Astrocyte (in vitro differentiated cells and primary cell): ENCODE data around the gene PRLHR. TPM values are rescaled to one million over a fixed set of nuclear protein-coding genes. Genes with fewer than 3 reads are reported as not detected.

Experiments
- DNase-seq: peaks from one replicate; pipeline ENCODE4 v3.0.0-alpha.2; 2010; ENCODE audit warnings: low read depth
- FAIRE-seq: peaks from 2 replicates; lab custom pipeline; 2011; peaks lifted over from hg19 to GRCh38; lab: Jason Lieb, UNC
- H2AFZ ChIP-seq: 2 replicates; pipeline ENCODE4 v1.6.0; 2012; ENCODE audit warnings: low read depth, low read length, inconsistent platforms
- H3K27ac ChIP-seq: 2 replicates; pipeline ENCODE4 v1.5.1; 2011; ENCODE audit warnings: low read depth, low read length, inconsistent platforms
- H3K27me3 ChIP-seq: 2 replicates; pipeline ENCODE4 v1.6.0; 2011; ENCODE audit warnings: low read length, inconsistent platforms; ENCODE audit not compliant: insufficient read depth
- H3K36me3 ChIP-seq: 2 replicates; pipeline ENCODE4 v1.5.1; 2011; ENCODE audit warnings: low read length, inconsistent platforms; ENCODE audit not compliant: insufficient read depth
- H3K4me1 ChIP-seq: 2 replicates; pipeline ENCODE4 v1.5.1; 2011; ENCODE audit warnings: low read length, inconsistent platforms; ENCODE audit not compliant: insufficient read depth
- H3K4me2 ChIP-seq: 2 replicates; pipeline ENCODE4 v1.6.0; 2012; ENCODE audit warnings: low read length, inconsistent platforms
- H3K4me3 ChIP-seq: 2 replicates; pipeline ENCODE4 v1.5.1; 2011; ENCODE audit warnings: low read depth, mild to moderate bottlenecking, low read length, inconsistent platforms; ENCODE audit not compliant: insufficient read depth
- H3K79me2 ChIP-seq: 2 replicates; pipeline ENCODE4 v1.6.0; 2012; ENCODE audit warnings: mild to moderate bottlenecking, low read length, inconsistent platforms; ENCODE audit not compliant: insufficient read depth
- H3K9ac ChIP-seq: 2 replicates; pipeline ENCODE4 v1.6.0; 2012; ENCODE audit warnings: mild to moderate bottlenecking, low read length, inconsistent platforms
- H3K9me3 ChIP-seq: 2 replicates; pipeline ENCODE4 v1.5.1; 2012; ENCODE audit warnings: low read depth, mild to moderate bottlenecking, low read length, inconsistent platforms; ENCODE audit not compliant: insufficient read depth
- H4K20me1 ChIP-seq: 2 replicates; pipeline ENCODE4 v1.6.0; 2012; ENCODE audit warnings: low read length, inconsistent platforms; ENCODE audit not compliant: insufficient read depth
- H3K27ac Mint-ChIP-seq: one replicate; pipeline ENCODE4 v1.8.0; 2021; ENCODE audit warnings: mild to moderate bottlenecking, mixed read lengths; ENCODE audit not compliant: unreplicated experiment
- H3K27me3 Mint-ChIP-seq: one replicate; pipeline ENCODE4 v1.8.0; 2021; ENCODE audit warnings: low read depth, mixed read lengths; ENCODE audit not compliant: unreplicated experiment
- H3K36me3 Mint-ChIP-seq: one replicate; pipeline ENCODE4 v1.8.0; 2021; ENCODE audit warnings: low read depth, mixed read lengths; ENCODE audit not compliant: unreplicated experiment
- H3K4me1 Mint-ChIP-seq: one replicate; pipeline ENCODE4 v1.8.0; 2021; ENCODE audit warnings: low read depth, mixed read lengths; ENCODE audit not compliant: unreplicated experiment
- H3K4me3 Mint-ChIP-seq: one replicate; pipeline ENCODE4 v1.8.0; 2021; ENCODE audit warnings: mild to moderate bottlenecking, moderate library complexity, mixed read lengths; ENCODE audit not compliant: unreplicated experiment
- H3K9me3 Mint-ChIP-seq: one replicate; pipeline ENCODE4 v1.8.0; 2021; ENCODE audit warnings: mild to moderate bottlenecking, mixed read lengths; ENCODE audit not compliant: unreplicated experiment
- CTCF ChIP-seq: IDR thresholded peaks from 2 replicates; pipeline ENCODE4 v1.5.1; 2011; ENCODE audit warnings: low read depth, mild to moderate bottlenecking, inconsistent platforms, low read length, moderate library complexity; ENCODE audit not compliant: insufficient read depth
- EZH2 ChIP-seq: IDR thresholded peaks from 2 replicates; pipeline ENCODE4 v1.6.1; 2012; ENCODE audit warnings: mild to moderate bottlenecking, low read length, inconsistent platforms; ENCODE audit not compliant: insufficient read depth
- total RNA-seq: library from RNA; stranded (reverse); gene quantifications from 2 replicates; pipeline ENCODE4 v1.2.1, GENCODE V29; 2021

PRLHR gene
- total RNA-seq, 1 donor from 2014 or later = not detected

- H3K4me1 ChIP-seq = no peaks in the 10 kb centered on the region
- Mint-ChIP-seq H3K27ac (no peak overlapping the region), H3K9me3 (peaks cover 18% of the 10 kb centered on the region), H3K36me3 (peaks cover 7% of the 10 kb centered on the region), H3K4me1 (no peaks in the 10 kb centered on the region), H3K4me3 (no peak overlapping the region), H3K27me3 (peaks cover 65% of the 10 kb centered on the region)
- H4K20me1 ChIP-seq = no peaks in the 10 kb centered on the region
- H3K9ac ChIP-seq = no peak overlapping the region
- no peaks in the 10 kb centered on the region for H3K9me3 ChIP-seq
- H3K4me2 ChIP-seq = no peak overlapping the region
- H2AFZ ChIP-seq = no peak overlapping the region
- DNase-seq (no peak), FAIRE-seq (no peak)
- H3K27me3 ChIP-seq = peaks cover 2% of the 10 kb centered on the region
- H3K4me3 ChIP-seq = no peak overlapping the region
- TF ChIP-seq EZH2 = no peak
- TF ChIP-seq CTCF = no peak
- H3K27ac ChIP-seq = no peak overlapping the region
- no peaks in the 10 kb centered on the region for H3K36me3 ChIP-seq
- no peaks in the 10 kb centered on the region for H3K79me2 ChIP-seq
Observed at GRCh38 chr10:118635674-118636402, 40.4 kb upstream of the PRLHR start.

- DNase-seq (no peak), FAIRE-seq (no peak)
- Histone ChIP-seq H3K9ac (no peak overlapping the region), H3K9me3 (no peaks in the 10 kb centered on the region), H3K4me1 (no peaks in the 10 kb centered on the region), H3K36me3 (no peaks in the 10 kb centered on the region), H3K27me3 (peaks cover 2% of the 10 kb centered on the region), H3K4me3 (no peak overlapping the region), H3K4me2 (no peak overlapping the region), H4K20me1 (no peaks in the 10 kb centered on the region), H3K27ac (no peak overlapping the region), H2AFZ (no peak overlapping the region), H3K79me2 (no peaks in the 10 kb centered on the region)
- H3K27ac Mint-ChIP-seq = no peak overlapping the region
- H3K4me1 Mint-ChIP-seq = no peaks in the 10 kb centered on the region
- peaks cover 69% of the 10 kb centered on the region for H3K27me3 Mint-ChIP-seq
- TF ChIP-seq CTCF (no peak), EZH2 (no peak)
- H3K36me3 Mint-ChIP-seq = peaks cover 3% of the 10 kb centered on the region
- peaks cover 8% of the 10 kb centered on the region for H3K9me3 Mint-ChIP-seq
- H3K4me3 Mint-ChIP-seq = no peak overlapping the region
Observed at GRCh38 chr10:118633786-118634185, 38.3 kb upstream of the PRLHR start.

- H3K79me2 ChIP-seq = no peaks in the 10 kb centered on the region
- Mint-ChIP-seq H3K27ac (no peak overlapping the region), H3K4me3 (no peak overlapping the region), H3K4me1 (no peaks in the 10 kb centered on the region), H3K27me3 (peaks cover 53% of the 10 kb centered on the region), H3K9me3 (no peaks in the 10 kb centered on the region), H3K36me3 (no peaks in the 10 kb centered on the region)
- TF ChIP-seq EZH2 (no peak), CTCF (no peak)
- H3K9me3 ChIP-seq = no peaks in the 10 kb centered on the region
- no peak overlapping the region for H3K4me2 ChIP-seq
- FAIRE-seq = no peak
- DNase-seq = no peak
- no peak overlapping the region for H3K9ac ChIP-seq
- no peaks in the 10 kb centered on the region for H4K20me1 ChIP-seq
- no peaks in the 10 kb centered on the region for H3K36me3 ChIP-seq
- no peak overlapping the region for H3K27ac ChIP-seq
- no peak overlapping the region for H2AFZ ChIP-seq
- peaks cover 6% of the 10 kb centered on the region for H3K27me3 ChIP-seq
- no peaks in the 10 kb centered on the region for H3K4me1 ChIP-seq
- H3K4me3 ChIP-seq = no peak overlapping the region
Observed at GRCh38 chr10:118629211-118629610, 33.8 kb upstream of the PRLHR start.
